ENCODE measurements around the gene GPR89B. TPM values are rescaled to one million over a fixed set of nuclear protein-coding genes. Genes with fewer than 3 reads are reported as not detected.

Gene GPR89B
- total and polyA plus RNA-seq, 2 donors (not counting 3 experiments of a cell fraction or from before 2014, with no cell fraction given): 9.8 to 20.0 TPM

DNA sequence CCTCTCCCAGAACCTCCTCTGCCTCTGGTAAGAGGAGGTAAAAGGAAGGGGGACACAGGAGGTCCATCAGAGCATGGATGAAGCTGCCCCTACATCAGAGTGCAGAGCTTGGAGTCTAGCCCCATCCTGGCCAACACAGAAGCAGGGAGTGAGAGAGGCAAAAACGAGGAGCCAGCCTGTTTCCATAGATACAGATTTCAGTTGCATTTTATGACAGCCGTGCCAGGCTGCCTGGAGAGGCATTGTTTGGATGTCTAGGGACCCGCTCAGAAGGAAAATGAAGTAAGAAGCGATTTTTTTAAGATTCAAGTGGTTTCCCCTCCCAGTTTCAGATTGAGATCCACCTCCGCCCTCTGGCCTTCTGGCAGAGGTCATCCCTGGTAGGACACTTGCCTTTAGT lies 37.1 kb upstream of the GPR89B start:
- H3K4me2 ChIP-seq (ENCODE audit: insufficient read depth, low read length): no peak overlapping the region
- DNase-seq (ENCODE audit: low read depth, low spot score) (no peak), FAIRE-seq (no peak)
- CTCF ChIA-PET: interaction anchor here (1.4 to 6.3 kb wide), 4 partner anchors 12 to 174 kb away, joined by 3 to 273 read pairs (median 16); partner anchors contain the start of gene GJA8
- H3K79me2 ChIP-seq (ENCODE audit: control insufficient read depth, insufficient read depth, low read length): no peaks in the 10 kb centered on the region
- no peak overlapping the region for H3K27ac ChIP-seq (ENCODE audit: insufficient read depth, low read depth, low read length)
- no peaks in the 10 kb centered on the region for H3K9me3 ChIP-seq (replicated peaks; ENCODE audit: control insufficient read depth, insufficient read depth, low read length)
- intact Hi-C loops (cut with micrococcal nuclease) (no loop called here), dilution Hi-C loops (cut with MboI; ENCODE audit: extremely low pct_ligation_motif_present, low sequenced_read_pairs) (no loop called here)
- no peak overlapping the region for H3K4me3 ChIP-seq (replicated peaks in 1 of 3; ENCODE audit: insufficient read depth in 1 of 3, low read depth in 1 of 3, low read length in 3 of 3)
- H3K9me1 ChIP-seq (replicated peaks; ENCODE audit: control insufficient read depth, extremely low read depth, insufficient read depth, low read length): no peaks in the 10 kb centered on the region
- no TSS peak for BruUV-seq (replicated peaks)
- TF ChIP-seq POLR2AphosphoS5 (IDR thresholded peaks at IDR 0.05; ENCODE audit: insufficient read depth, low read depth, low read length): no peak
- TF ChIP-seq, protein P1, sequence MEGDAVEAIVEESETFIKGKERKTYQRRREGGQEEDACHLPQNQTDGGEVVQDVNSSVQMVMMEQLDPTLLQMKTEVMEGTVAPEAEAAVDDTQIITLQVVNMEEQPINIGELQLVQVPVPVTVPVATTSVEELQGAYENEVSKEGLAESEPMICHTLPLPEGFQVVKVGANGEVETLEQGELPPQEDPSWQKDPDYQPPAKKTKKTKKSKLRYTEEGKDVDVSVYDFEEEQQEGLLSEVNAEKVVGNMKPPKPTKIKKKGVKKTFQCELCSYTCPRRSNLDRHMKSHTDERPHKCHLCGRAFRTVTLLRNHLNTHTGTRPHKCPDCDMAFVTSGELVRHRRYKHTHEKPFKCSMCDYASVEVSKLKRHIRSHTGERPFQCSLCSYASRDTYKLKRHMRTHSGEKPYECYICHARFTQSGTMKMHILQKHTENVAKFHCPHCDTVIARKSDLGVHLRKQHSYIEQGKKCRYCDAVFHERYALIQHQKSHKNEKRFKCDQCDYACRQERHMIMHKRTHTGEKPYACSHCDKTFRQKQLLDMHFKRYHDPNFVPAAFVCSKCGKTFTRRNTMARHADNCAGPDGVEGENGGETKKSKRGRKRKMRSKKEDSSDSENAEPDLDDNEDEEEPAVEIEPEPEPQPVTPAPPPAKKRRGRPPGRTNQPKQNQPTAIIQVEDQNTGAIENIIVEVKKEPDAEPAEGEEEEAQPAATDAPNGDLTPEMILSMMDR (IDR thresholded peaks at IDR 0.05; ENCODE audit: extremely low read depth in 1 of 2, insufficient read depth in 1 of 2, low read depth in 1 of 2, low read length in 2 of 2): no peak
- TF ChIP-seq POLR2A (IDR thresholded peaks at IDR 0.05; ENCODE audit: low read depth, low read length): no peak
- TF ChIP-seq EZH2 (IDR thresholded peaks at IDR 0.05; ENCODE audit: borderline replicate concordance, low read depth, low read length, severe bottlenecking): no peak
- TF ChIP-seq GATA2 (IDR thresholded peaks at IDR 0.05; ENCODE audit: insufficient read depth, insufficient read length, low read depth, low read length): no peak
- TF ChIP-seq FOS (IDR thresholded peaks at IDR 0.05; ENCODE audit: borderline replicate concordance, insufficient read depth, low read length): no peak
- TF ChIP-seq, protein P2, sequence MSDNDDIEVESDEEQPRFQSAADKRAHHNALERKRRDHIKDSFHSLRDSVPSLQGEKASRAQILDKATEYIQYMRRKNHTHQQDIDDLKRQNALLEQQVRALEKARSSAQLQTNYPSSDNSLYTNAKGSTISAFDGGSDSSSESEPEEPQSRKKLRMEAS (IDR thresholded peaks at IDR 0.05; ENCODE audit: insufficient read depth, insufficient read length): no peak
- no peak for TF ChIP-seq MYC (IDR thresholded peaks at IDR 0.05; ENCODE audit: low read depth, low read length)
- no peak for TF ChIP-seq JUN (IDR thresholded peaks at IDR 0.05; ENCODE audit: borderline replicate concordance, insufficient read depth, insufficient read length, low read depth)
- H3K9ac ChIP-seq (replicated peaks; ENCODE audit: extremely low read depth, insufficient read depth, low read length): no peak overlapping the region
- H3K4me1 ChIP-seq (ENCODE audit: control insufficient read depth, extremely low read depth, insufficient read depth, low read length): no peaks in the 10 kb centered on the region
- no peaks in the 10 kb centered on the region for H3K36me3 ChIP-seq (ENCODE audit: control insufficient read depth in 2 of 2, extremely low read depth in 1 of 2, insufficient read depth in 2 of 2, low read length in 2 of 2)
- POLR2A ChIA-PET: no interaction called here
- no peaks in the 10 kb centered on the region for H3K27me3 ChIP-seq (ENCODE audit: control insufficient read depth in 2 of 2, insufficient read depth in 2 of 2, low read length in 2 of 2)
- no peak overlapping the region for H2AFZ ChIP-seq (ENCODE audit: low read depth, low read length)
- no peaks in the 10 kb centered on the region for H4K20me1 ChIP-seq (replicated peaks; ENCODE audit: control insufficient read depth, extremely low read depth, insufficient read depth, low read length)

Data from endothelial cell of umbilical vein (primary cell).